G401.6 (cell line): ENCODE results near the gene WDR93.

ENCODE experiments used
- FAIRE-seq: peaks from 2 replicates; lab custom pipeline; 2012; peaks lifted over from hg19 to GRCh38; lab: Jason Lieb, UNC

Gene WDR93

DNA sequence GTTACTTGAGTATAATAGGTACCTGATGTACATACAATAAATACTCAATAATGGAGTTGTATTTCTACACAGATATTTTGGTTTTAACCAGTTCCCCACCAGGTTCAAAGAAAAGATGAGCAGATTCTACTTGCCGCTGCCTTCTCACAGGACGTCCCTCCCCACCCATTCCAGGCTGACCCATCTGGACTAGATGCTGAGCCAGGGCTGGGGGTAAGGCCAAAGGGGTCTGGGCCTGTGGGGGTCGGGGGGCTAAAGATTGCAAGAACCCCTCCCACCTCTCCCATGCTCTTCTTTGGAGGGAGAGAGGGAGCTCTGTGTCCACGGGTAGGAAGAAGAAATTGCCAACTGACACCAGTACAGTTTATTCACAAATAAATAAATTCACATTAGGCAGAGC is 58.9 kb downstream of the WDR93 start:
- no peak for FAIRE-seq

DNA sequence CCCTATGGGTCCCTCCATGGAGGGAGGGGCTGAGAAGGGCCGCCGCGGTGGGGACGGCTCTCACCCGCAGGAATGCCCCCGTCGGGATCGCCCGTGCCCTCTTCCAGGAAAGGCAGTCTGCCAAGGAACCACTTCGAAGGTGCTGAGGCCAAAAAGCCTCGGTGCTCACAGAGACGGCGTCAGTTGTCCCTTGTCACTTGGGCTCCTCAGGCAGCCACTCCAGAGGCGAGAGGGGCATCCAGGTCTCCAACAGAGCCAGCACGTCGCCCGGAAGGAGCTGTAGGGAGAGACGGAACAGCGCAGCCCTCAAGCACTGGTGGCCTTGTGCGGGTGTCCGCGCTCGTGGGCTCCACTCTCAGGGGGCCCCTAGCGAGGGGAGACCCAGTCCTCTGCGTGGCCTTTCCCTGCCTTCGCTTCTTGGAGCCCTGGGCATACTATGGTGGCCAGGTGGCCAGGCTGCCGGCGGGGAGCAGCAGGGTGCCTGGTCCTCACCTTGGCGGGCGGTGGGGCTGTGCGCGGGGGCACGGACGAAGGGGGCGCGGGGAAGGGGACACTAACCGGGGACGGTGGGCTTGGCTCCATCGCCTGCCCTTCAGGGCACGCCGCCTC is 59.4 kb downstream of the WDR93 start:
- no peak for FAIRE-seq

DNA sequence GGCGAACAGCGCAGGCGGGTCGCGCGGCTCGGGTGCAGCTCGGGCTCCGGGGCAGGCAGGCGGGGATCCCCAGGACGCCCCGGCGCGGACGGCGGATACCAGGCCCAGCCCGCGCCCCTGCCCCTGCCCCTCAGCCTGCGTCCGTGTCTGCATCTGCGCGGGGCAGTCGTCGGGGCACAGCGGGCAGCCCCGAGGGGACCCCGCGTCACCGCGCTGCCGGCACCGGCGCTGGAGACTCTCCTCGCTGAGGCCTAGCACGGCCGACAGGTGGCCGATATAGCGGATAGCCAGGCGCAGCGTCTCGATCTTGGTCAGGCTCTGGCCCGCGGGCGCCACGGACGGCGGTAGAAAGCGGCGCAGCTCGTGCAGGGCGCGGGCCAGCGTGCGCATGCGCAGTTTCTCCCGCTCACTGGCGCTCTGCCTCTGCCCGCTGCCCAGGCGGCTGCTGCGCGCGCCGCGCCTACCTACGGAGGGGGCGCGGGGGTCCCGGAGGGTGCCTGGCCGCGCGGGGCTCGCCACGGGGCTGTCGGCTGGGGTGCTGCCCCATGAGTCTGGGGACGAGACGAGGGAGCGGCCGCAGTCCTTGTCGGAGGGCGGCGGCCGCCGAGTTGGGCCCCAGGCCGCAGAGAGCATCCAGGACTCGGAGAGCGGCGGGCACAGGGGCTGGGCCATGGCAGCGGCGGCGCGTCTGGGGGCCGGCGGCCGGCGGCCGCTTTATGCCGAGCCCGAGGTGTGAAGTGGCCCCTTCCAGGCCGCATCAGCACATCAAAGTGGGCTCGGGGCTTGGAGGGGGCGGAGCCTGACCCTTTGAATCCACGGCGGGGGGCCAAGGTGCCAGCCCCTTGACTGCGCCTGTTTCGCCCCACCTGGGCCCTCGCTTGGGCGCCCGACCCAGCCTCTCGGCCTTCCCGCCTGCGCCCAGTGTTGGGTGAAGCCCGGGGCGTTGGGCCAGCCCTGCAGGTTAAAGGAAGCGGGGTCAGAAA is 60.2 kb downstream of the WDR93 start, which contains the start of gene MESP1:
Gene MESP1 (minus strand): TSS at position 690 of the 983 bp plus-strand sequence. CDS start 18 bp downstream, at position 672.
- no peak for FAIRE-seq

DNA sequence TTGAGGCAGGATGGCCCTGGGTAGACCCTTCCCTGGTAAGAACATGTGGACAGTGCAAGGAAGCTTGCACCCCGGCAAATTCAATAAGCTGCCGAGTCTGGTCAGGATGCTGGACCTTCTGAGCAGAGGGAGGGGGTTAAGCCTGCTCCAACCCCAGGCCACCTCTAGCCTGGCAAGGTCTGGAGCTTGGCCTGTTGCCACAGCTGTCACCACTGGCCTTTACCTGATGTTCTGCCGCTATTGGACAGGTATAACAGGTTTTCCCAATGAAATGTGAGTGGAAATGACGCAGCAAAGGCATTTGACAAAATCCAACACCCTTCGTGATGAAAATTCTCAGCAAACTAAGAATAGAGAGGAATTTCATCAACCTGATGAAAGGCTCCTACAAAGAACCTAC is 61.1 kb downstream of the WDR93 start:
- no peak for FAIRE-seq

DNA sequence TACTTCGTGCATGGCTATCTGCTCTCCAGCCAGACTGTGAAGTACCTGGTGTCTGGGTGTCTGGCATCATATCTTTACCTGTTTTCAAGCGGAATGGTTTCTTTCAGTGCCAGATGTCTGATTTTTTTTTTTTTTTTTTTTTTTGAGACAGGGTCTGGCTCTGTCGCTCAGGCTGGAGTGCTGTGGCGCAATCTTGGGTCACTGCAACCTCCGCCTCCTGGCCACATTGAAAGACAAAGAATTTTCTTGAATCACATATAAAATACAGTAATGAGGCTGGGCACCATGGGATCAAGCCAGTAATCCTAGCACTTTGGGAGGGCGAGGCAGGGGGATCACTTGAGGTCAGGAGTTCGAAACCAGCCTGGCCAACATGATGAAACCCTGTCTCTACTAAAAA is 63.2 kb downstream of the WDR93 start:
- FAIRE-seq: no peak

DNA sequence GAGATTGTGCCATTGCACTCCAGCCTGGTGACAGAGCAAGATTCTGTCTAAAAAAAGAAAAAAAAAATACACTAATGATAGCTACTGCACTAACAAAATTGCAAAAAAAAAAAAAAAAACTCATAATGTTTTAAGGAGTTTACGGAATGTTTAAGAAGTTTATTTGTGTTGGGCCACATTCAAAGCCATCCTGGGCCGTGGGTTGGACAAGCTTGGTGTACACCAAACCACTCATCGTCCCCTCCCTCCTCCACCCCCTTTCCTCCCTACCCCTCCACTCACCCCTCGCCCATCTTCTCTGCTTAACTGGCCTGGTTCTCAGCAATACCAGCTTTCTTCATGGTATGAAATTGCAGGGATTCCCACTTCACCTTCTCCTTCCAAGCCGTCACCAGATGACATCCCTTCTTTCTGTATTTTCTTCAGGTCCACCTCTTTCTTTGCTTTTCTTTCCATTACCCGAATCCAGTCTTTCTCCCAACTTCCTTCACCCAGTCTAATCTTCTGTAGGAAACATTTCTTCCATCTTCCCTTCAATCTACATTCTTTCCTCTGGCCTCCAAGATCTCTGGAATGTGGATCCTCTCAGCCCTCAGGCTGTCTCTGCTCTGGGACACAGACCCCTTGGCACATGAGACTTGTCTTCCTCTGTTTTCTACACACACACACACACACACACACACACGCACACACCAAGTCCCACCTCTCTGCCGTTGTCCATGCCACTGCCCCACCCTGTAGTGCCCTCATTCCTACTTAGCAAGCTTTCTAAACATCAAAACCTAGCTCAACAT is 63.9 kb downstream of the WDR93 start:
- FAIRE-seq: no peak

DNA sequence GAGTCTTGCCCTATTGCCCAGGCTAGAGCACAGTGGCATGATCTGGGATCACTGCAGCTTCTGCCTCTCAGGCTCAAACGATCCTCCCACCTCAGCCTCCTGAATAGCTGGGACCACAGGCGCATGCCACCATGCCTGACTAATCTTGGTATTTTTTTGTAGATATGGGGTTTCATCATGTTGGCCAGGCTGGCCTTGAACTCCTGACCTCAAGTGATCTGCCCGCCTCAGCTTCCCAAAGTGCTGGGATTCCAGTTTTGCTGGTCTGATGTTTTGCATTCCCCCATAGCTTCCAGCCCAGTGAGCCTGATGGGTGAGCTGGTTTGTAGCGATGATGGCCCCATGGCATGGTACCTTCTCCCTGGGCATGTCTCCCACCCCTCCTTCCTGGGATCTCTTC is 65.1 kb downstream of the WDR93 start:
- no peak for FAIRE-seq

DNA sequence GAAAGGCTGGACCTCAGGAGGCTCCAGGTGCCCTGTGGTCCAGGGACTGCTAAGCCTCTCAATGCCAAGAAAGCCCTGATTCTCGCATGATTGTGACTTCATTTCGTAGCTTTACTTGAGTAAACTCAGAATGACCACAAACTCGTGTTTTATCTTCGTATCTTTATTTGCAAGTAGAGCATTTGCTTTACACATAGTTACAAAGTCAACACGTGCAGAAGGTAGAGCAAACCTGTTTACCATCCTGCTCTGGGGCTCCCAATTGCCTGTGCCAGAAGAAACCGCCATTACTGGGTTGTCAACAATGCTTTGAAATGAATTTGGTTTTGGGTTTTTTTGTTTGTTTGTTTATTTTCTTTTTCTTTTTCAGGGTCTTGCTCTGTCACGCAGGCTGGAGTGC is 66.3 kb downstream of the WDR93 start:
- FAIRE-seq: no peak

DNA sequence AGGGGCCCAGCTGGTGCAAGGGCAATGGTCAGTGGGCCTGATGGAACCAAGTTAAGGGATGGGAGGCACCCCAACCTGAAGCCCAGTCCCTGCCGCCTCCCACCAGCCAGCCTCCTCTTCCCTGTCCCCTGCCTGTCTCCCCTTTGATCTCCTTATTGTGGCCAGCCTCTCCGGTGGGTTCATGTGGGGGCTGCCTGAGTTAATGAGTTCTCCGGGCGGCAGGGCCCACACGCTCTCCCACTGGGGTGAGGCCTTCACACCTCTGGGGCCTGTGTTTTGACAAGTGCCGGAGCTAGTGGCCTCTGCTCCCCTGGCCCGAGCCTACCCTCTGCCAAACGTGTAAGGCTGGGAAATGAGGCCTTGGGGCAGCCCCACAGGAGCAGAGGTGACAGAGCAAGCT is 67.7 kb downstream of the WDR93 start:
- no peak for FAIRE-seq

DNA sequence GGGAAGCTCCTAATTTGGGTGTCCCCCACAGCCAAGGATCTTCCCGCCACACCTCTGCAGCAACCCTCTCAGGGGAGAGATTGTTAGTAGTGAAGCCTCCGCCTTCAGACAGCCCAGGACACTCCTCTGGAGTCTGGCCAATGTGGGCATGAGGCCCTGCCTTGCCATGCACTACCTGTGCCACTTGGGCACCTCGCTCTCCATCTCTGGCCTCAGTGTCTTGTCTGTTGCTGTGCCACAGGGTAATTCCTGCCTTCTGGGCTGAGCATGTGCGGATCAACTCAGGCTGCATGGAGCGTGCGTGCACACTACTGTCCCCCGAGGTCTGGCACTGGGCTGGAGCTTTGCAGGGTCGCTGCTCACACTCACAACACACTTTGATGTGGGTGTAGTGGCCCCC is 68.4 kb downstream of the WDR93 start:
- no peak for FAIRE-seq

DNA sequence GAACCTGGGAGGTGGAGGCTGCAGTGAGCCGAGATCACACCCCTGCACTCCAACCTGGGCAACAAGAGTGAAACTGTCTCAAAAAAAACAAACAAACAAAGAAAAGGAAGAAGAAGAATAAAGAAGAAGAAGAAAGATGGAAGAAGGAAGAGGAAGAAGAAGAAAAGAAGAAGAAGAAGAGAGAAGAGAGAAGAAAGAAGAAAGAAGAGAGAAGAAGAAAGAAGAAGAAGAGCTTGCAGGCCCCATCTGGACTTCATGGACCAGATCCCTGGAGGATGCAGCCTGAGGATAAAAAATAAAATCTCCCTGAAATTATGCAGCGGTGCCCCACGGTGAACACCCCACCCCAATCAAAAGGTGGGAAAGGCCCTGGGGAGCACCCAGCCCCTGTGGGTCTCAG is 69.2 kb downstream of the WDR93 start:
- FAIRE-seq: no peak

DNA sequence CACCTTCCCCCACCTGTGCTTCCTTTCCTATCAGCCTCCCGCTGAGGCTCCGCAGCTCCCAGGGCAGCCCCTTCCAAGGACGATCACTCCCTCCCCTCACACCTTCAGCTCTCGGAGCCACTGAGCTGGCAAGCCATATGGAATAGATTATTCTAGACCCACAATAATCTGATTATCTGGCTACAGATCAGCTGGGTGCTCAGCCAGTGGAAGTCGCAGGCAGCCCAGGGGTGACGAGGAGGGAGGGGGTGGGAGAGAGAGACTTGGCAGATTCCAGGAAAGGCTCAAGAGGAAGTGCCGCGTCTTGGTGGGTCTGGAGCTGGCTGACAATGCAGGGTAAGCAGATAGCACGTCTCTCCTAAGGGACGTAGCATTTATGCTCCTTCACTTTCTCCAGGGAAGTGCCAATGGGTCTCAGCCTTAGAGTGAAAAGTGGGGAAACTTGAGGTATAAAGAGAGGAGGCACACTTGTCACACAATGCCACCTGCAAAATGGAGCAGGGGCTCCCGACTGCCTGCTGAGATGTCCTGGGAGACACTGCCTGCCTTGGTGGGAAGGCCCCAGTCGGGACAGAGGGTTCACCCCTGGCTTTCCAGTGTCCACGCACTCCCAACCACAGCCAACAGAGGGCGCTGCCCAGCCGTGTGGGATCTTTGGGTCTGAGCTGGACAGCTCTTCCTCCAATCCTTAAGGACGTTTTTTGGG is 69.8 kb downstream of the WDR93 start:
- FAIRE-seq: no peak

DNA sequence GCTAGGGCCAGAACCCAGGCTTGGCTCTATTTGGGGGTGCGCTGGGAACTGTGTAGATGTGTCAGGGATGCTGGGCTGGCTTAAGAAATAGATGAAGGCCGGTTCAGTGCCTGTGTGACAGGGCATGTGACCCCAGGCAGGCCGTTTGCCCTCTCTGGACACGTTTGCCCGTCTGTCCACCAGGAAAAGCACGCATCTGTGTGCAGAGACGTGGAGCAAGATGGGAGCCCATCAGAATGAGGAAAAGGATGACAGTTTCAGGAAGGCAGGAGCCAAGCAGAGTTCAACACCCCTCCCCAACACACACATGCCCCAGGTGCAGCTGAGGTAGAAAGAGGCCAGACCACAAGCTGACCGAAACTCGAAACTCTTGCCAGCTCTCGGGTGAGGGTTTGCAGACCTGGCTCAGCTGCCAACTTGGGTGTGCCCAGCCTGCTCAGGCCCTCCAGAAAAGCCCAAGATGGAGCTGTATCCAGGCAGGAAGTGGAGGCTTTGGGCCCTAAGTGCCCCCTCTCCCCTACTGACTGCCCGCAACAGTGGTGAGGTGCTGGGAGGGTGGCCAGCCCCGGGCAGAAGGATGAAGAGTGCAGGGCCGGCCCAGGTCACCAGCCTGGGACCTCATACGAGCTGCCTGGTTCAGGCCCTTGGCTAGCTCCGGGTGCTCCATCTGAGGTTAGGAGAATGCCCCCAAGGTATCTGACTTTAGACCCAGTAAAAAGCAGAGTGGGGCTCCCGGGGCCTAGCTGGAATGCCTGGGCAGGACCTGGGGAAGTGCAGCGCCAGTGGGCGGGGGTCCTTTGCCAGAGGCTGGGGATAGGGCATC is 70.6 kb downstream of the WDR93 start:
- FAIRE-seq: no peak

DNA sequence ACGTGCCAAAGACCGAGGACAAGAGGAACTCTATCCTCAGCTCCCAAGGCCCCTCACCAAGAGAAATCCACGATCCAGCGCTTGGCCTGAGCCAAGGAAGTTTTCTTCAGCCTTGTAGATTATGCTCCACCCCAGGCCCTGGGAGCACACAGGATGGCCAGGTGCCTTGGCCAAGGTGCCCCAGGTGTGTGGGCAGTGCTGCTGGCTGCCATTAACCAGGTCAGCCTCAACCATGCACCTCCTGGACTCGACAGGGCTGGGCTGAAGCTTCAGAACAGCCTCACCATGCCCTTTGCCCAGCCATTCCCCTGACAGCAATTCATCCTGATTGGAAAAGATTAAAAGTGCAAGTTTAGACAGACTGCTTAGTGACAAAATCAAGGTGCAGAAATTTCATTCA is 71.3 kb downstream of the WDR93 start:
- no peak for FAIRE-seq

DNA sequence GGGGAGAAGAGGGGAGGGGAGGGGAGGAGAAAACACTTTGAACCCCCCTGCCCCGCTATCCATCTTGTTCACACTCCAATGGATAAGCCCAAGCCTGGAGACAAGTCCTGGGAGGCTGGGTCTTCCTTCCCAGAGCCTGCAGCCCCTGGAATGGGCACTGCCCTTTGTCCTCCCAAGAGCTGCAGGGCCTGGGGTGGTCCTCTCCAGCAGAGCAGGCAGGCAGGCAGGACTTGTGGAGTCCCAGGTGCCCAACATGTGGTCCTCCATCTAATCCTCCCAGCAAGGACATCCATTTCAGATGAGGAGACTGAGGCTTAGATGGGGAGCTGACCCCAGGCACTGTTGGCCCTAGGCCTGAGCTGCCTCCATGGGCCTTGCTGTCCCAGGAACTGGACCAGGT is 75.1 kb downstream of the WDR93 start:
- FAIRE-seq: no peak

DNA sequence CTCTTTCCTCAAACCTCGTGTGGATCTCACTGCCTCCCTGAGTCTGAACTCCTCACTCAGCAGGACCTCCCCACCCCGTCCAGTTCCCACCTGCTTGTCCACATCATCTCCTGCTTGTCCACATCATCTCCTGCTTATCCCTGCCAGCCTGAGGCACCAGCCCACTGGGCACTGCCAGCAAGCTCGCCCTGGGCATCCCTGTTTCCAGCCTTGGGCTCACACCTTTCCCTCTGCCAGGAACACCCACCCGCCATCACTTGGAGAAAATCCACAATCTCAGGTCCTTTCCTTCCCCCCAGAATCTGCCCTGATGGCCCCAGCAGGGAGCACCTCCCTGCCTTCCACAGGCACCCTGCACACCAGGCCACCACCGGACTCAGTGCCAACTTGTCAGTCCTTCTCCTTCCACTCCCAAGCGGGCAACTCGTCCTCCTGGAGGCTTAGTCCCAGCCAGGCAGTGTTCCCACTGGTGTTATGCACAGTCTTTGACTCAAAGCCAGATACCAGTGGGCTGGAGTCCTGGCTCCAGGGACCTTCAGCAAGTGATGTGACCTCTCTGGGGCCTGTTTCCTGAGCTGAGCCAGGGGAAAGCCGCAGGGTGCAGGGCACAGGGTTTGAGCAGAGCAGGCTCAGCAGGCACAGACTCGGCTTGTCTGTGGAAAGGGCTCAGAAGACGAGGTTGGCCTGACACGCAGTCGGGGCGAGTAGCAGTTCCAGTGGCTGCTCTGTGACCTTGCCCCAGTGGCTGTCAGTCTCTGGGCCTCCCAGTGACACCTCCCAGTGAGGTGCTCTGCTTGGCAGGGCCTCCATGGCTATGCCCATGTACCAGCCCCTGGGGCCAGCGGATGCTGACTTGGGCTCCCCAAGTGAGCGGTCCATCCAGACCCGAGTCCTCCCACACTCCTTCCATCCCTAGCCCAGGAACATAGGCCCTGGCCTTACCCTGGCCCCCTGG is 76.0 kb downstream of the WDR93 start:
- FAIRE-seq: no peak

DNA sequence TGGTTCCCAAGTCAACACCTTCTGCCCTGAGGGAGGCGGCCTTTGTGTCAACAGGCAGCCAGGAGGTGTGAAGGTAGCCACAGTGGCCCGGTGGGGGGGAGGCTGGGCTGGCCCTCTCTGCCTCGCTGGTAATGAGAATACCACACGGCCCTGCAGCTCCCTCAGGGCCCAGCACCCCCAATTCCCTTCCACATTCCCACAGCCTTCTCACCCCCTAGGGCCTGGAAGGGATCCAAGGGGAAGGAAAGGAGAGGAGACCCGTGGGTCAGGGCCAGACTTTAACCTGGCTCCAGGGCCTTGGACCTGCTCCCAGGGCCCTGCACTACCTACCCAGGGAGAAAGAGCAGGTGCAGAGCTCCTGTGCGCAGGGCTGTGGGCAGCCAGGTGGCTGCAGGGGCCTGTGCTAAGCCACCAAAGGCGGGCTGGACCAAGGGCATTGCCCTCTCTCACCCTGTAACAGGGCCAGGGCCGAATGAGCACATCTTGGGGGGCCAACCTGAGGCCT is 76.9 kb downstream of the WDR93 start:
- no peak for FAIRE-seq

DNA sequence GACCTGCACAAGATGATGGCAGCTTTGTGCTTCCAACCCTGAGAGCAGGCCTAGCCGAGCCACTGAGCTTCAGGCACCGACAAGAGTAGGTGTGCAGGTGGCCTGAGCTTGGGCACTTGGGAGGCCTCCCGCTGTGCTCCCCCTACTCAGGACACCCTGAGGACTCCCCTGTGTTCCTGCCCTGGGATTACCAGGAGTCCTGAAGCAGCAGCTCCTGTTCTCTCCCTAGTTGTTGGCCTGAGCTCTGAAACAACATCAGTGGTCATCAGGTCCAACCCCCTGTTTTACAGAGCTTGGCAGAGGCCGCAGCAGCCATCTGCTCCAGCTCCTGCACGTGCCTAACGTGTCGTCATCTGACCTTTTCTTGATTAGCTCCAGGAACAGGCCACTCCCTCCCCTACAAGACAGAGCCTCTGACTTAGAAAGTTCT is 77.5 kb downstream of the WDR93 start:
- FAIRE-seq: no peak

DNA sequence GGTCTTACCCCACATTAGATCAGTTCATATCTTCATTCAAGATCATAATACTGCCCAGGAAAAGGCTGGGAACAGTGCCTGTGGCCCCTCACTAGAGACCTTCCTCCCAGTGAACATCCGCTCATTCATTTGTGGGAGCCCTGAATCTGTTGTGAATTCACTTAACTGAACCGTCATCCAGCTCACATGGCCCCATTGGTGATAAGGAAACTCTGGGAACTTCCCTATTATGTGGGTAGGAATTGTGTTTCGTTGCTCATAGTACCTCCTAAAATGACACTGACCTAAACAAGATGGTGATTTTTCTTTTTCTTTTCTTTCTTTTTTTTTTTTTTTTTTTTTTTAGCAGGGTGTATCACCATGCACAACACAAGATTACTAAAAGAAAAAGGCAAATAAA is 78.8 kb downstream of the WDR93 start:
- FAIRE-seq: no peak

DNA sequence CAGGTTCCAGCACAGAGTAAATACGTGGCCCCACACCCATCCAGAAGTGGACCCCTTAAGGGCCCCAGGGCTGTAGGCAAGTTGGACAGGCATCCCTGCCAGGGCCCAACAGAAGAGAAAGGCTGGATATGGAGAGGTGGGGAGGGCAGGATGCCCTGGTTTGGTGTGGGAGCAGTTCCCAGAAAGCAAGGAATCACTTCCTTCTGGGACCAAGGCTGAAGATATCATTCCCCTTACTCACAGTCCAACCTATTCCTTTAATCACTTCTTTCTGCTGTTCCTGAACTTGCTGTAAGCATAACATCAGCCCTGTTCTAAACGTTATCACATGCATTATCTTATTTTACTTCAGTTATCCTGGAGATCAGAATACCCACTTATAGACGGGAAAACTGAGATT is 79.4 kb downstream of the WDR93 start:
- no peak for FAIRE-seq
